Neutrophil (primary cell): ENCODE data around the gene SRF.

Experiments
- H3K27ac ChIP-seq: fragments of 200-600 bp; sonication (generic); 2 replicates; pipeline ENCODE4 v1.5.1; 2016; ENCODE audit warnings: mild to moderate bottlenecking, moderate library complexity
- H3K27me3 ChIP-seq: fragments of 200-600 bp; sonication (generic); 2 replicates; pipeline ENCODE4 v1.6.0; 2016; ENCODE audit warnings: mild to moderate bottlenecking
- H3K36me3 ChIP-seq: fragments of 200-600 bp; sonication (generic); 2 replicates; pipeline ENCODE4 v1.5.1; 2017
- H3K4me1 ChIP-seq, 2 experiments: fragments of 200-600 bp in 1 of 2; sonication (generic) in 1 of 2; 1 replicate in 1 of 2; 2 replicates in 1 of 2; pipeline versions ENCODE4 v1.5.1 to v1.6.1; 2013 to 2016; ENCODE audit warnings: low read depth in 1 of 2, low read length in 1 of 2, mild to moderate bottlenecking in 1 of 2, moderate library complexity in 1 of 2; ENCODE audit not compliant: control insufficient read depth in 1 of 2, insufficient read depth in 1 of 2
- H3K4me3 ChIP-seq, 2 experiments: fragments of 200-600 bp in 1 of 2; sonication (generic) in 1 of 2; 1 replicate in 1 of 2; 2 replicates in 1 of 2; pipeline ENCODE4 v1.5.1; 2013 to 2016; ENCODE audit warnings: low read depth in 1 of 2, low read length in 1 of 2, mild to moderate bottlenecking in 1 of 2, moderate library complexity in 1 of 2
- H3K9me3 ChIP-seq: fragments of 200-600 bp; sonication (generic); 2 replicates; pipeline ENCODE4 v1.5.1; 2016
- CTCF ChIP-seq: fragments of 200-600 bp; sonication (generic); IDR thresholded peaks from 2 replicates; pipeline ENCODE4 v1.5.1; 2016; ENCODE audit warnings: antibody characterized with exemption

SRF gene

GRCh38 chr6:43171707-43172103, 636 bp downstream of the SRF start:
- TF ChIP-seq CTCF: no peak
- peak overlapping the region; percentile 95 for H3K27ac ChIP-seq
- no peaks in the 10 kb centered on the region for H3K27me3 ChIP-seq
- no peaks in the 10 kb centered on the region for H3K9me3 ChIP-seq
- H3K4me1 ChIP-seq: peaks cover 51 to 53% of the 10 kb centered on the region in 2 experiments
- H3K4me3 ChIP-seq: peak overlapping the region; percentile 89 to 91
- H3K36me3 ChIP-seq: peaks cover 15% of the 10 kb centered on the region

GRCh38 chr6:43172104-43173007, 1.3 kb downstream of the SRF start:
- Histone ChIP-seq H3K9me3 (no peaks in the 10 kb centered on the region), H3K27ac (peak overlapping the region; percentile 95), H3K27me3 (no peaks in the 10 kb centered on the region), H3K4me3 (peak overlapping the region; percentile 89 to 91), H3K4me1 (peaks cover 53 to 56% of the 10 kb centered on the region in 2 experiments), H3K36me3 (peaks cover 15% of the 10 kb centered on the region)
- TF ChIP-seq CTCF: no peak

GRCh38 chr6:43173591-43174262, 2.7 kb downstream of the SRF start:
- Histone ChIP-seq H3K36me3 (peaks cover 24% of the 10 kb centered on the region), H3K27ac (peak overlapping the region; percentile 95), H3K4me1 (peaks cover 53 to 56% of the 10 kb centered on the region in 2 experiments), H3K27me3 (no peaks in the 10 kb centered on the region), H3K9me3 (no peaks in the 10 kb centered on the region), H3K4me3 (peak overlapping the region; percentile 75 to 89)
- TF ChIP-seq CTCF: no peak

GRCh38 chr6:43174263-43175112, 3.4 kb downstream of the SRF start:
- TF ChIP-seq CTCF: peak; percentile 47
- peaks cover 53 to 56% of the 10 kb centered on the region in 2 experiments for H3K4me1 ChIP-seq
- H3K27me3 ChIP-seq: no peaks in the 10 kb centered on the region
- H3K36me3 ChIP-seq: peaks cover 31% of the 10 kb centered on the region
- H3K27ac ChIP-seq: peak overlapping the region; percentile 95
- H3K9me3 ChIP-seq: no peaks in the 10 kb centered on the region
- peak overlapping the region; percentile 75 to 89 for H3K4me3 ChIP-seq

- H3K36me3 ChIP-seq: peaks cover 44% of the 10 kb centered on the region
- H3K27ac ChIP-seq: peak overlapping the region; percentile 95
- H3K9me3 ChIP-seq: no peaks in the 10 kb centered on the region
- H3K4me1 ChIP-seq: peaks cover 45 to 47% of the 10 kb centered on the region in 2 experiments
- TF ChIP-seq CTCF: no peak
- H3K4me3 ChIP-seq: no peak overlapping the region
- H3K27me3 ChIP-seq: no peaks in the 10 kb centered on the region
These were observed 4.8 kb downstream of the SRF start for GRCh38 chr6:43175676-43176422.
